OCI-LY1 (cell line): ENCODE data around the gene KCTD19.

ENCODE experiments used
- EZH2 ChIP-seq: fragments of 200-600 bp; sonication (generic), shearing (Covaris generic); IDR thresholded peaks from 2 replicates; pipeline ENCODE4 v1.8.0; 2017; ENCODE audit warnings: borderline replicate concordance, mixed run types, mild to moderate bottlenecking, antibody characterized with exemption, low read length, moderate library complexity, mixed read lengths
- TF ChIP-seq, protein P1 (sequence below): fragments of 200-600 bp; sonication (generic), shearing (Covaris generic); IDR thresholded peaks from 2 replicates; pipeline ENCODE4 v1.5.1; 2017; ENCODE audit warnings: mild to moderate bottlenecking, antibody characterized with exemption, low read length, moderate library complexity, mixed read lengths

DNA sequence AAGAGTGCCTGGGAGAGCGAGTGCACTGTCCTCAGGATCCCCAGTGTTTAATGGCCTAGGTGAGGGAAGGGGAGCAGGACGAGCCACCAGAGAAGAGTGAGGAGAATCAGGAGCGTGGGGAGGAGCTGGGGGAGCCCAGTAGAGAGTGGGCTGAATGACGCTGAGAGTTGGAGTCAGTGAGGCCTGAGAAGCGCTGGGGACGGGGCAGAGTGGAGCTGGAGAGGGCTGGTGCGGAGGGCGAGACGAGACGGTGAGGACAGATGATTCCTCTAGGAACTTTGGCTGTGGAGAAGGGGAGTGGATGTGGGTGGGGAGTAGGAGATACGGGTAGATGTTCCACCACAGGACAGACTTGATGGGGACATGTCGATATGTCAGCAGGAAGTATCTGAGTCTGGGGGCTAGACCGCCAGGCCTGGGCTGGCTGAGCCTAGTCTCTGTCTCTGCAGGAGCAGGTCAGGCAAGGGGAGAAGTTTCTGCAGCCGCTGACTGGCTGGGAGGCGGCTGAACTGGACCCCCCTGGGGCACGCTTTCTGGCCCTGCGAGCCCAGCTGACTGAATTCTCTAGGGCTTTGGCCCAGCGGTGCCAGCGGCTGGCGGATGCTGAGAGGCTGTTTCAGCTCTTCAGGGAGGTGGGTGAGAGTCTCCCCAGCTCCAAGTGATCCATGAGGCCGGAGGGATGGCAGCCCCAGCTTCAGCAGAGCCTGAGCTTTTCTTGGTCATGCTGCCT lies 42.5 kb downstream of the KCTD19 start:
- TF ChIP-seq, protein P1, sequence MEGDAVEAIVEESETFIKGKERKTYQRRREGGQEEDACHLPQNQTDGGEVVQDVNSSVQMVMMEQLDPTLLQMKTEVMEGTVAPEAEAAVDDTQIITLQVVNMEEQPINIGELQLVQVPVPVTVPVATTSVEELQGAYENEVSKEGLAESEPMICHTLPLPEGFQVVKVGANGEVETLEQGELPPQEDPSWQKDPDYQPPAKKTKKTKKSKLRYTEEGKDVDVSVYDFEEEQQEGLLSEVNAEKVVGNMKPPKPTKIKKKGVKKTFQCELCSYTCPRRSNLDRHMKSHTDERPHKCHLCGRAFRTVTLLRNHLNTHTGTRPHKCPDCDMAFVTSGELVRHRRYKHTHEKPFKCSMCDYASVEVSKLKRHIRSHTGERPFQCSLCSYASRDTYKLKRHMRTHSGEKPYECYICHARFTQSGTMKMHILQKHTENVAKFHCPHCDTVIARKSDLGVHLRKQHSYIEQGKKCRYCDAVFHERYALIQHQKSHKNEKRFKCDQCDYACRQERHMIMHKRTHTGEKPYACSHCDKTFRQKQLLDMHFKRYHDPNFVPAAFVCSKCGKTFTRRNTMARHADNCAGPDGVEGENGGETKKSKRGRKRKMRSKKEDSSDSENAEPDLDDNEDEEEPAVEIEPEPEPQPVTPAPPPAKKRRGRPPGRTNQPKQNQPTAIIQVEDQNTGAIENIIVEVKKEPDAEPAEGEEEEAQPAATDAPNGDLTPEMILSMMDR = no peak
- TF ChIP-seq EZH2 = no peak
